IPS DF 19.7 (cell line): ENCODE results near the gene MT1E.
"Not testable (repeated sequence)": the region's sequence is repeated elsewhere in the genome, so short reads cannot be mapped to it uniquely, and the experiment has no call there.

Experiments used
- DNase-seq: peaks from one replicate; pipeline ENCODE4 v3.0.0-alpha.2; 2013; ENCODE audit warnings: low read depth, low spot score

The MT1E gene

GRCh38 chr16:56625140-56625942 lies at the start of gene MT1E:
Gene MT1E, plus strand, starts transcription at chr16:56625781. Its CDS starts 71 bp downstream, at chr16:56625852.
- DNase-seq, result no peak

GRCh38 chr16:56576585-56577299 lies 48.8 kb upstream of the MT1E start:
- peak; percentile 38 for DNase-seq

GRCh38 chr16:56577300-56577625 lies 48.3 kb upstream of the MT1E start:
- DNase-seq, result no peak

- DNase-seq, result no peak
Measured at GRCh38 chr16:56580391-56581048, 45.1 kb upstream of the MT1E start.

GRCh38 chr16:56582911-56583310 lies 42.7 kb upstream of the MT1E start:
- DNase-seq, result not testable (repeated sequence)

GRCh38 chr16:56583351-56584168 lies 42.0 kb upstream of the MT1E start:
- no peak for DNase-seq

GRCh38 chr16:56584276-56584675 lies 41.3 kb upstream of the MT1E start:
- no peak for DNase-seq

GRCh38 chr16:56588781-56589140 lies 36.8 kb upstream of the MT1E start:
- no peak for DNase-seq

- DNase-seq, result no peak
Measured at GRCh38 chr16:56589141-56590039, 36.2 kb upstream of the MT1E start, which contains the start of gene MT3. Gene MT3, plus strand, starts transcription at chr16:56589528. Its CDS starts 63 bp downstream, at chr16:56589591.

GRCh38 chr16:56591377-56592060 lies 34.1 kb upstream of the MT1E start:
- DNase-seq, result no peak

GRCh38 chr16:56593573-56594291 lies 31.8 kb upstream of the MT1E start:
- no peak for DNase-seq

GRCh38 chr16:56594292-56594619 lies 31.3 kb upstream of the MT1E start:
- no peak for DNase-seq

GRCh38 chr16:56600398-56600999 lies 25.1 kb upstream of the MT1E start:
- no peak for DNase-seq

- no peak for DNase-seq
Measured at GRCh38 chr16:56601325-56601724, 24.3 kb upstream of the MT1E start.

- no peak for DNase-seq
Measured at GRCh38 chr16:56603589-56603988, 22.0 kb upstream of the MT1E start.

- DNase-seq, result no peak
Measured at GRCh38 chr16:56604966-56605365, 20.6 kb upstream of the MT1E start.

- no peak for DNase-seq
Measured at GRCh38 chr16:56605475-56605874, 20.1 kb upstream of the MT1E start.

- DNase-seq, result no peak
Measured at GRCh38 chr16:56606071-56606475, 19.5 kb upstream of the MT1E start.

GRCh38 chr16:56606476-56607108 lies 19.0 kb upstream of the MT1E start:
- DNase-seq, result no peak
